NCI-H146 treated with DMSO at 0.1 percent for 48 hours (cell line): Measurements from ENCODE around the gene CACNA1A.

Experiments used
- DNase-seq: peaks from one replicate; lab custom pipeline; 2025; ENCODE audit not compliant: unreplicated experiment; lab: John Stamatoyannopoulos, UW

The CACNA1A gene

GRCh38 chr19:13238891-13239534 lies 267.3 kb downstream of the CACNA1A start:
- no peak for DNase-seq

- DNase-seq: no peak
Observed at GRCh38 chr19:13234518-13234917, 271.8 kb downstream of the CACNA1A start.

GRCh38 chr19:13231663-13232062 lies 274.6 kb downstream of the CACNA1A start:
- DNase-seq: no peak

GRCh38 chr19:13229246-13229645 lies 277.0 kb downstream of the CACNA1A start:
- no peak for DNase-seq

- DNase-seq: no peak
Observed at GRCh38 chr19:13228561-13228960, 277.7 kb downstream of the CACNA1A start.

GRCh38 chr19:13226983-13227382 lies 279.3 kb downstream of the CACNA1A start:
- no peak for DNase-seq

GRCh38 chr19:13225973-13226865 lies 280.1 kb downstream of the CACNA1A start:
- DNase-seq: no peak

- DNase-seq: no peak
Observed at GRCh38 chr19:13225085-13225484, 281.2 kb downstream of the CACNA1A start.

- no peak for DNase-seq
Observed at GRCh38 chr19:13220847-13221246, 285.4 kb downstream of the CACNA1A start.

GRCh38 chr19:13215572-13216380 lies 290.5 kb downstream of the CACNA1A start:
- DNase-seq: no peak

GRCh38 chr19:13214036-13214730 lies 292.1 kb downstream of the CACNA1A start:
- DNase-seq: no peak

- no peak for DNase-seq
Observed at GRCh38 chr19:13212759-13213330, 293.4 kb downstream of the CACNA1A start.

GRCh38 chr19:13211426-13212308 lies 294.6 kb downstream of the CACNA1A start:
- DNase-seq: no peak

GRCh38 chr19:13210941-13211340 lies 295.3 kb downstream of the CACNA1A start:
- DNase-seq: no peak

GRCh38 chr19:13210339-13210775 lies 295.9 kb downstream of the CACNA1A start:
- no peak for DNase-seq

GRCh38 chr19:13209484-13210338 lies 296.6 kb downstream of the CACNA1A start:
- DNase-seq: no peak

GRCh38 chr19:13208672-13209483 lies 297.4 kb downstream of the CACNA1A start:
- no peak for DNase-seq
